ENCODE results near the gene ELP6. TPM values are rescaled to one million over a fixed set of nuclear protein-coding genes. Genes with fewer than 3 reads are reported as not detected.

Gene ELP6
- polyA plus RNA-seq (ENCODE audit: insufficient read depth in 1 of 5, insufficient read length in 5 of 5, low replicate concordance in 1 of 5): 10 to 100 TPM; 38.5 to 45.7 (median 41.7) TPM
- long read RNA-seq, donor 1, transcript ELP6-201 (7 exons, 1,401 nt): major isoform, 11 of 26 reads
- long read RNA-seq, donor 1, partial matches to known transcripts: 11 of 26 reads
- long read RNA-seq, donor 1, other reads (novel, unspliced or antisense): 0 of 26 reads
- long read RNA-seq, donor 2, transcript ELP6-201 (7 exons, 1,401 nt): major isoform, 7 of 20 reads
- long read RNA-seq, donor 2, partial matches to known transcripts: 12 of 20 reads
- long read RNA-seq, donor 2, other reads (novel, unspliced or antisense): 0 of 20 reads
- long read RNA-seq, donor 3, transcript ELP6-201 (7 exons, 1,401 nt): major isoform, 6 of 13 reads
- long read RNA-seq, donor 3, partial matches to known transcripts: 5 of 13 reads
- long read RNA-seq, donor 3, other reads (novel, unspliced or antisense): 0 of 13 reads
- long read RNA-seq, donor 4, partial matches to known transcripts: 5 of 9 reads
- long read RNA-seq, donor 4, other reads (novel, unspliced or antisense): 0 of 9 reads
- long read RNA-seq, donor 5, transcript ELP6-201 (7 exons, 1,401 nt): major isoform, 10 of 20 reads
- long read RNA-seq, donor 5, partial matches to known transcripts: 6 of 20 reads
- long read RNA-seq, donor 5, other reads (novel, unspliced or antisense): 0 of 20 reads
- long read RNA-seq, donor 6, transcript ELP6-201 (7 exons, 1,401 nt): major isoform, 10 of 30 reads
- long read RNA-seq, donor 6, partial matches to known transcripts: 17 of 30 reads
- long read RNA-seq, donor 6, other reads (novel, unspliced or antisense): 0 of 30 reads
- long read RNA-seq, donor 7, transcript ELP6-201 (7 exons, 1,401 nt): major isoform, 13 of 39 reads
- long read RNA-seq, donor 7, partial matches to known transcripts: 21 of 39 reads
- long read RNA-seq, donor 7, other reads (novel, unspliced or antisense): 0 of 39 reads
- long read RNA-seq, donor 8, partial matches to known transcripts: 0 of 5 reads
- long read RNA-seq, donor 8, other reads (novel, unspliced or antisense): 0 of 5 reads

GRCh38 chr3:47513125-47513929 is at the start of gene ELP6:
Gene ELP6 (minus strand): TSS chr3:47513712. CDS start chr3:47513590, 122 bp downstream.
- DNase-seq: peak; percentile 99

- no peak for DNase-seq
These were observed 42.8 kb upstream of the ELP6 start for GRCh38 chr3:47556351-47556750.

- DNase-seq: no peak
These were observed 40.8 kb upstream of the ELP6 start for GRCh38 chr3:47554335-47554734.

GRCh38 chr3:47553407-47553806 is 39.9 kb upstream of the ELP6 start:
- peak; percentile 61 to 65 for DNase-seq

- DNase-seq: no peak
These were observed 29.1 kb upstream of the ELP6 start for GRCh38 chr3:47542471-47543173.

- no peak for DNase-seq
These were observed 28.1 kb upstream of the ELP6 start for GRCh38 chr3:47541583-47542108.

GRCh38 chr3:47540281-47540680 is 26.8 kb upstream of the ELP6 start:
- DNase-seq: no peak

GRCh38 chr3:47536967-47537366 is 23.5 kb upstream of the ELP6 start:
- DNase-seq: no peak

- no peak for DNase-seq
These were observed 22.8 kb upstream of the ELP6 start for GRCh38 chr3:47536221-47536891.

GRCh38 chr3:47533996-47534454 is 20.5 kb upstream of the ELP6 start:
- DNase-seq: no peak

GRCh38 chr3:47533481-47533880 is 20.0 kb upstream of the ELP6 start:
- DNase-seq: no peak

- DNase-seq: no peak
These were observed 14.6 kb upstream of the ELP6 start for GRCh38 chr3:47527952-47528725.

GRCh38 chr3:47525617-47526016 is 12.1 kb upstream of the ELP6 start:
- no peak for DNase-seq

GRCh38 chr3:47523310-47524073 is 10.0 kb upstream of the ELP6 start:
- no peak for DNase-seq

- peak; percentile 75 to 82 for DNase-seq
These were observed 8.8 kb upstream of the ELP6 start for GRCh38 chr3:47522082-47522987.

- DNase-seq: no peak
These were observed 7.2 kb upstream of the ELP6 start for GRCh38 chr3:47520756-47521155.

GRCh38 chr3:47517937-47518336 is 4.4 kb upstream of the ELP6 start:
- DNase-seq: no peak

All from right lung (tissue), 10 donors.